ENCODE data around the gene SPARC. TPM values are rescaled to one million over a fixed set of nuclear protein-coding genes. Genes with fewer than 3 reads are reported as not detected.
A peak's percentile ranks its signal among the peaks of the same experiment; 100 is the strongest.

The SPARC gene
- polyA plus RNA-seq, 1 of the 3 experiments (the other 2 are of a cell fraction): 1,115 TPM

DNA sequence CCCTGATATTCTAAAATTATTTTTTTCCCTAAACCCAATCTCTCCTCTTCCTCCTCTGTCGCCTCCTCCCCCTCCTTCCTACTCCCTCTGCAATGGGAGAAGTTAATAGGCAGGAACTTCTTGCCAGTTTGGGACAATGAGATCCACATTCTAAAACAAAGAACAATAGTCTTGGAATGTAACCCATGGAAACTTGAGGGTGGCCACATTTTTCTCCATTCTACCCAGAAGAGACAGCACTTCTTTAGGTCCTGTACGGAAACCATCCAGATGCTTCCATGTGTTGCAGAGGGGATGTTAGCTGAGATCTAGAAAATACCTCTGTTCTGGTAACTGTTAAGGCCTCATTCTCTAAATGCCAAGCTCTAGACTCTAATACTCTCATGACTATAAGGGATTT, 10.0 kb downstream of the SPARC start (continued):
- TF ChIP-seq TAF1 (IDR thresholded peaks at IDR 0.05; ENCODE audit: borderline replicate concordance, low read depth, low read length): no peak
- no peak for TF ChIP-seq GABPA (IDR thresholded peaks at IDR 0.05; ENCODE audit: low read depth)
- TF ChIP-seq, protein P1, sequence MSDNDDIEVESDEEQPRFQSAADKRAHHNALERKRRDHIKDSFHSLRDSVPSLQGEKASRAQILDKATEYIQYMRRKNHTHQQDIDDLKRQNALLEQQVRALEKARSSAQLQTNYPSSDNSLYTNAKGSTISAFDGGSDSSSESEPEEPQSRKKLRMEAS (IDR thresholded peaks at IDR 0.05; ENCODE audit: low read depth): no peak
- TF ChIP-seq JUND (IDR thresholded peaks at IDR 0.05): no peak
- TF ChIP-seq, protein P2, sequence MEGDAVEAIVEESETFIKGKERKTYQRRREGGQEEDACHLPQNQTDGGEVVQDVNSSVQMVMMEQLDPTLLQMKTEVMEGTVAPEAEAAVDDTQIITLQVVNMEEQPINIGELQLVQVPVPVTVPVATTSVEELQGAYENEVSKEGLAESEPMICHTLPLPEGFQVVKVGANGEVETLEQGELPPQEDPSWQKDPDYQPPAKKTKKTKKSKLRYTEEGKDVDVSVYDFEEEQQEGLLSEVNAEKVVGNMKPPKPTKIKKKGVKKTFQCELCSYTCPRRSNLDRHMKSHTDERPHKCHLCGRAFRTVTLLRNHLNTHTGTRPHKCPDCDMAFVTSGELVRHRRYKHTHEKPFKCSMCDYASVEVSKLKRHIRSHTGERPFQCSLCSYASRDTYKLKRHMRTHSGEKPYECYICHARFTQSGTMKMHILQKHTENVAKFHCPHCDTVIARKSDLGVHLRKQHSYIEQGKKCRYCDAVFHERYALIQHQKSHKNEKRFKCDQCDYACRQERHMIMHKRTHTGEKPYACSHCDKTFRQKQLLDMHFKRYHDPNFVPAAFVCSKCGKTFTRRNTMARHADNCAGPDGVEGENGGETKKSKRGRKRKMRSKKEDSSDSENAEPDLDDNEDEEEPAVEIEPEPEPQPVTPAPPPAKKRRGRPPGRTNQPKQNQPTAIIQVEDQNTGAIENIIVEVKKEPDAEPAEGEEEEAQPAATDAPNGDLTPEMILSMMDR (IDR thresholded peaks at IDR 0.05): no peak
- TF ChIP-seq FOXM1 (IDR thresholded peaks at IDR 0.05; ENCODE audit: low read depth): no peak
- no peak for TF ChIP-seq EP300 (IDR thresholded peaks at IDR 0.05; ENCODE audit: borderline replicate concordance in 1 of 2, low read depth in 1 of 2, low read length in 1 of 2)
- TF ChIP-seq, protein P3, sequence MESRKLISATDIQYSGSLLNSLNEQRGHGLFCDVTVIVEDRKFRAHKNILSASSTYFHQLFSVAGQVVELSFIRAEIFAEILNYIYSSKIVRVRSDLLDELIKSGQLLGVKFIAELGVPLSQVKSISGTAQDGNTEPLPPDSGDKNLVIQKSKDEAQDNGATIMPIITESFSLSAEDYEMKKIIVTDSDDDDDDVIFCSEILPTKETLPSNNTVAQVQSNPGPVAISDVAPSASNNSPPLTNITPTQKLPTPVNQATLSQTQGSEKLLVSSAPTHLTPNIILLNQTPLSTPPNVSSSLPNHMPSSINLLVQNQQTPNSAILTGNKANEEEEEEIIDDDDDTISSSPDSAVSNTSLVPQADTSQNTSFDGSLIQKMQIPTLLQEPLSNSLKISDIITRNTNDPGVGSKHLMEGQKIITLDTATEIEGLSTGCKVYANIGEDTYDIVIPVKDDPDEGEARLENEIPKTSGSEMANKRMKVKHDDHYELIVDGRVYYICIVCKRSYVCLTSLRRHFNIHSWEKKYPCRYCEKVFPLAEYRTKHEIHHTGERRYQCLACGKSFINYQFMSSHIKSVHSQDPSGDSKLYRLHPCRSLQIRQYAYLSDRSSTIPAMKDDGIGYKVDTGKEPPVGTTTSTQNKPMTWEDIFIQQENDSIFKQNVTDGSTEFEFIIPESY (IDR thresholded peaks at IDR 0.05; ENCODE audit: borderline replicate concordance, low read depth): no peak

DNA sequence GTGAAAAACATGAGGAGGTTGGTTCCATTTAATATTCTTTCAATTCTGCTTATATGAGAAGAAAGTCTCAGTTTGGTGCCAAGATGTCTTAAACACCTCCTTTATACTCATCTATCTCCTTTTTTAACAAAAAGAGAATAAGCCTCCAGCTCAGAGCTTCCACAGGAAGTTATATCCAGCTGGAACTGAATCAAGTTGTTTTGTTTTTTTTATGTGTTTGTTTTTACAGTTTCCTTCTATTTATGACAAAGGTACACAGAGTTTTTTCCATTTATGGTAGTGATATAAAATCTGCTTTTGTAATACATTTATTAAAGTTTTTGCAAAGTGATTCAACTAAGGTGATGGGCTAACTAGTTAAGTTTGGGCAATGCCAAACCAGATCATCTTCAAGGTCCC, 10.4 kb downstream of the SPARC start:
- ChIA-PET CTCF (interaction anchor here (6.8 to 18.7 kb wide), 2 partner anchors 17 to 63 kb away, joined by 48 to 247 read pairs; no protein-coding TSS in a partner anchor), POLR2A (no interaction called here)
- Histone ChIP-seq H3F3A (replicated peaks; ENCODE audit: insufficient read depth) (peaks cover 66% of the 10 kb centered on the region), H3K9ac (peak overlapping the region; percentile 39; the same call in 1 of the 2 replicates), H3K4me2 (peak overlapping the region; percentile 80), H3K27ac (ENCODE audit: low read depth in 2 of 2, low read length in 1 of 2) (peak overlapping the region in 1 of 2 experiments; percentile 97; a peak in 3 of 4 replicates), H4K20me1 (ENCODE audit: insufficient read depth) (peaks cover 94% of the 10 kb centered on the region), H2AFZ (ENCODE audit: low read depth) (no peak overlapping the region), H3K36me3 (replicated peaks in 1 of 2; ENCODE audit: control insufficient read depth in 1 of 2, insufficient read depth in 2 of 2, low read length in 1 of 2) (peaks cover 61 to 71% of the 10 kb centered on the region in 2 experiments), H3K4me1 (ENCODE audit: control insufficient read depth in 1 of 2, insufficient read depth in 2 of 2, low read depth in 1 of 2, low read length in 1 of 2) (peaks cover 17 to 83% of the 10 kb centered on the region in 2 experiments), H3K9me2 (no peaks in the 10 kb centered on the region), H3K9me3 (no peaks in the 10 kb centered on the region), H3K27me3 (ENCODE audit: insufficient read depth) (no peaks in the 10 kb centered on the region), H3K4me3 (ENCODE audit: low read depth in 2 of 2, low read length in 1 of 2) (no peak overlapping the region), H3K79me2 (ENCODE audit: insufficient read depth) (peaks cover 95% of the 10 kb centered on the region)
- DNase-seq: no peak
- no peak for TF ChIP-seq SMC3 (IDR thresholded peaks at IDR 0.05; ENCODE audit: low read depth, low read length)

DNA sequence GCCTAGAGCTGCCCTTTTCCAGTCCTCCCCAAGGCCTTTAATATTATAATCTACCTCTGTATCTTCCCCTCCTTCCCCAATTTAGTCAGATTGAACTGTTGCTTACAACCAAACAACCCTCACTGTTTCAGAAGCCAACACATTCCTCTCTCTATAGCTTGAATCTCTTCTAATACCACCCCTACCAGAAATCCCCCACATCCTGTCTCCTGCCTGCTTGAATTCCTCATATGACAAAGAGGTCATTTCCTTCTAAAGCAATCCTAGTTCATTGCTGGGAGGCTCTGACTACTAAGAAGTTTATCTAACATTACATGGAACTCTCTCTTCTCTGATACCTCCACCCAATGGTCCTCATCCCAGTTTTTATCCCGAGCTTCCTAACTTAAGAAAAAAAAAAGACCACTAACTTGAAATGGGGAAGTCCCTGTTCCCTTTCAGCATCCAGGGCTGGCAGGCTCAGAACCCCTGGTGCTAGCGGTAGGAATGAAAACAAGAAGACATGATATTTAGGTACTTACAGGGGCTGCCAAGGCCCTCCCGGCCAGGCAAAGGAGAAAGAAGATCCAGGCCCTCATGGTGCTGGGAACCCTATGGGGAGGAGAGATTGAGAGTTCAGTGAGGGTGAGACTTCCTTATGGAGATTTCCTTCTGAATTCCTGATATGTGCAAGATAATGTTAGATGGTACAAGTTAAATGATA, 11.0 kb downstream of the SPARC start:
- Histone ChIP-seq H3K4me2 (peak overlapping the region; percentile 80; the same call in 1 of the 2 replicates), H3K4me3 (ENCODE audit: low read depth in 2 of 2, low read length in 1 of 2) (no peak overlapping the region), H3K36me3 (replicated peaks in 1 of 2; ENCODE audit: control insufficient read depth in 1 of 2, insufficient read depth in 2 of 2, low read length in 1 of 2) (peaks cover 62 to 68% of the 10 kb centered on the region in 2 experiments), H3K27ac (ENCODE audit: low read depth in 2 of 2, low read length in 1 of 2) (peak overlapping the region in 1 of 2 experiments; percentile 97; a peak in 3 of 4 replicates), H3F3A (replicated peaks; ENCODE audit: insufficient read depth) (peaks cover 63% of the 10 kb centered on the region), H3K9me3 (no peaks in the 10 kb centered on the region), H3K79me2 (ENCODE audit: insufficient read depth) (peaks cover 95% of the 10 kb centered on the region), H3K27me3 (ENCODE audit: insufficient read depth) (no peaks in the 10 kb centered on the region), H3K9ac (peak overlapping the region; percentile 39; the same call in 1 of the 2 replicates), H4K20me1 (ENCODE audit: insufficient read depth) (peaks cover 88% of the 10 kb centered on the region), H3K9me2 (no peaks in the 10 kb centered on the region), H2AFZ (ENCODE audit: low read depth) (no peak overlapping the region), H3K4me1 (ENCODE audit: control insufficient read depth in 1 of 2, insufficient read depth in 2 of 2, low read depth in 1 of 2, low read length in 1 of 2) (peaks cover 16 to 78% of the 10 kb centered on the region in 2 experiments)
- 77% methylated on average over 3 of the region's 3 CpGs for WGBS (ENCODE audit: low lambda C conversion rate)
- no peak for DNase-seq
- ChIA-PET POLR2A (no interaction called here), CTCF (interaction anchor here (1.2 to 18.7 kb wide), 5 partner anchors 9 to 64 kb away, joined by 4 to 247 read pairs (median 11); no protein-coding TSS in a partner anchor)
- TF ChIP-seq CHD2 (IDR thresholded peaks at IDR 0.05; ENCODE audit: low read length, partially characterized antibody): no peak
- TF ChIP-seq FOXJ3 (CRISPR knock-in tag; IDR thresholded peaks at IDR 0.05): no peak
- no peak for TF ChIP-seq POLR2AphosphoS5 (IDR thresholded peaks at IDR 0.05; ENCODE audit: low read depth, low read length)
- TF ChIP-seq, protein P4, sequence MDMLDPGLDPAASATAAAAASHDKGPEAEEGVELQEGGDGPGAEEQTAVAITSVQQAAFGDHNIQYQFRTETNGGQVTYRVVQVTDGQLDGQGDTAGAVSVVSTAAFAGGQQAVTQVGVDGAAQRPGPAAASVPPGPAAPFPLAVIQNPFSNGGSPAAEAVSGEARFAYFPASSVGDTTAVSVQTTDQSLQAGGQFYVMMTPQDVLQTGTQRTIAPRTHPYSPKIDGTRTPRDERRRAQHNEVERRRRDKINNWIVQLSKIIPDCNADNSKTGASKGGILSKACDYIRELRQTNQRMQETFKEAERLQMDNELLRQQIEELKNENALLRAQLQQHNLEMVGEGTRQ (IDR thresholded peaks at IDR 0.05; ENCODE audit: borderline replicate concordance, low read depth, low read length): no peak
- TF ChIP-seq RFX5 (IDR thresholded peaks at IDR 0.05; ENCODE audit: low read length): no peak
- no peak for TF ChIP-seq RAD21 (IDR thresholded peaks at IDR 0.05; ENCODE audit: low read length)
- TF ChIP-seq RCOR1 (IDR thresholded peaks at IDR 0.05; ENCODE audit: low read length): no peak
- no peak for TF ChIP-seq NRF1 (IDR thresholded peaks at IDR 0.05; ENCODE audit: low read depth, low read length)
- TF ChIP-seq, protein P2 (IDR thresholded peaks at IDR 0.05): no peak
- no peak for TF ChIP-seq SMC3 (IDR thresholded peaks at IDR 0.05; ENCODE audit: low read depth, low read length)
- TF ChIP-seq GATA2 (CRISPR knock-in tag; IDR thresholded peaks at IDR 0.05): no peak
